Effector memory CD4-positive, alpha-beta T cell (primary cell): ENCODE results near the gene CUL3.

Experiments
- DNase-seq, 3 donors: peaks; one replicate each; pipeline ENCODE4 v3.0.0-alpha.2; 2020
- H3K27ac ChIP-seq: 2 replicates; pipeline ENCODE4 v1.7.0; 2013; ENCODE audit warnings: mild to moderate bottlenecking, low read length, moderate library complexity; ENCODE audit not compliant: insufficient read depth, poor library complexity, severe bottlenecking
- H3K27me3 ChIP-seq: replicated peaks from 2 replicates; pipeline ENCODE4 v1.7.0; 2013; ENCODE audit warnings: mild to moderate bottlenecking, low read length; ENCODE audit not compliant: insufficient read depth, control insufficient read depth, poor library complexity, severe bottlenecking
- H3K36me3 ChIP-seq: 2 replicates; pipeline ENCODE4 v1.7.0; 2013; ENCODE audit warnings: mild to moderate bottlenecking, low read length, moderate library complexity; ENCODE audit not compliant: control insufficient read depth, insufficient read depth
- H3K4me1 ChIP-seq: 2 replicates; pipeline ENCODE4 v1.7.0; 2013; ENCODE audit warnings: low read length, mild to moderate bottlenecking; ENCODE audit not compliant: control insufficient read depth, insufficient read depth, poor library complexity, severe bottlenecking
- H3K4me3 ChIP-seq: 2 replicates; pipeline ENCODE4 v1.7.0; 2013; ENCODE audit warnings: low read length, low read depth, mild to moderate bottlenecking; ENCODE audit not compliant: insufficient read depth, poor library complexity, severe bottlenecking
- H3K9me3 ChIP-seq: 2 replicates; pipeline ENCODE4 v1.7.0; 2013; ENCODE audit warnings: mild to moderate bottlenecking, low read length, moderate library complexity; ENCODE audit not compliant: control insufficient read depth

Gene CUL3

DNA sequence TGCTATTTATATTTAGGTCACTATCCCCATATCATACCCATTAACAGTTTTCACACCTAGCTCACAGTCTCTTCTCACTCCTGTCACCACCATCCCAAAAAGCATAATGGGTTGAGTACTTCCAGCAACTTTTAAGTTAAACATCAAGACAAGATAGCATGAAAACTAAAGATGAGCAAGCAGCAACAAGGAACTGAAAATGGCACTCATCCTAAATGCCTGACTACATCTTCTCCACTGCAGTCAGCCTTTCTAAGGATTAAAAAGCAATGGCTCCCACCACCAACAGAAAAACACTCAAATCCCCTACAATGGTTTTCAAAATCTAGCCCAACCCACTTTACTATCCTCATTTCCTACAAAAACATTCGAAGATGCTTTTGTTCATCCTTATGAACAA, 38.2 kb downstream of the CUL3 start:
- peaks cover 7% of the 10 kb centered on the region for H3K36me3 ChIP-seq
- DNase-seq, result no peak
- no peak overlapping the region for H3K4me3 ChIP-seq
- H3K27ac ChIP-seq, result no peak overlapping the region
- no peaks in the 10 kb centered on the region for H3K4me1 ChIP-seq
- H3K9me3 ChIP-seq, result no peaks in the 10 kb centered on the region
- H3K27me3 ChIP-seq, result no peaks in the 10 kb centered on the region

DNA sequence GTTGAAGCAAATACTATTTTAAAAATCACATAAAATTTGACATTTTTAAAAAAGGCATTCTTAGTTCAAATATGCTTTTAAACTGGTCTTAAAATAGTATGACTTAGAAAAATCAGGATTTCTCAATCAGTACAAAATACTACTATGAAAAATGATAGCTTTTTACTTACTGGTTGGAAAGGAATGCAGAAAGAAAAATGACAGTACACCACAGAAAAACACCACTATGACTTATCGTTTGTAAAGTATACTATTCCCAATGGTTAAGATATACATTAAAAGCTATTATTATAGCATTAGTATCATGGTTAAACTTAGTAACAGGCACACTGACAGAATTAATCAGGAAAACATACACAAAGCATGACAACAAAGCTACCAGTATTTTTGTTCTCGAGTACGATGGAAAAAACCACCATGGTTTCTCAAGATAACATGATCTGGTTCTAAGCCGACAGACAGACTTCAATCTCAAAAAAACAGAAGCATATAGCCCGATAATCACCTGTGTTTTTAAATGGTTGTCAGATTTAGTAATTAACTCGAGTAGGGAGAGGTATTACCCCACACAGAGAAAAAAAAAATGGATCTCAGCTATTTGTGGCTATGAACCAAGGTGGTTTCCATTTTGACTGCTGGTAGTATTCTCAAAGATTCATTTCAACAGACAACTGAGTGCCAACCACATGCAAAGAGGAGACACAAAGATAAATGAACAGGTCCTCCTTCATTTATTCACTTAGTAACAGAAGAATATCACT, 39.1 kb downstream of the CUL3 start:
- Histone ChIP-seq H3K4me1 (no peaks in the 10 kb centered on the region), H3K4me3 (no peak overlapping the region), H3K27ac (no peak overlapping the region), H3K27me3 (no peaks in the 10 kb centered on the region), H3K36me3 (peaks cover 7% of the 10 kb centered on the region), H3K9me3 (no peaks in the 10 kb centered on the region)
- no peak for DNase-seq

DNA sequence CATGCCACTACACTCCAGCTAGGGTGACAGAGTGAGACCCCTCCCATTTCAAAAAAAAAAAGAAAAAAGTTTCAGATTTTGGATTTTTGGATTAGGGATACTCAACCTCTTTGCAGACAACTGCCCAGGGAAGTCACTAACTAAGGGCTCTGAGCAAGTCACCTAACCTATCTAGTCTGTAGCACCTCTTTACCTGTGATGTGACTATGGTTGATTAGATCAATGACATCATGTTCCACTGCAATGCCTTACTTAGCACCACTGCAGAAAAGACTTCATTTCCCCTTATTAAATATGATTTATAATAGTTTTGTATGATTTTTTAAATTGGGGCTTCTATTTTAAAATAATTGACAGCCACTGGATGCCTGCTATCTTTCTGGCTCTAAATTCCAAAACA, 41.2 kb downstream of the CUL3 start:
- Histone ChIP-seq H3K9me3 (no peaks in the 10 kb centered on the region), H3K27me3 (no peaks in the 10 kb centered on the region), H3K4me3 (no peak overlapping the region), H3K27ac (no peak overlapping the region), H3K4me1 (no peaks in the 10 kb centered on the region), H3K36me3 (peaks cover 7% of the 10 kb centered on the region)
- DNase-seq, result no peak

DNA sequence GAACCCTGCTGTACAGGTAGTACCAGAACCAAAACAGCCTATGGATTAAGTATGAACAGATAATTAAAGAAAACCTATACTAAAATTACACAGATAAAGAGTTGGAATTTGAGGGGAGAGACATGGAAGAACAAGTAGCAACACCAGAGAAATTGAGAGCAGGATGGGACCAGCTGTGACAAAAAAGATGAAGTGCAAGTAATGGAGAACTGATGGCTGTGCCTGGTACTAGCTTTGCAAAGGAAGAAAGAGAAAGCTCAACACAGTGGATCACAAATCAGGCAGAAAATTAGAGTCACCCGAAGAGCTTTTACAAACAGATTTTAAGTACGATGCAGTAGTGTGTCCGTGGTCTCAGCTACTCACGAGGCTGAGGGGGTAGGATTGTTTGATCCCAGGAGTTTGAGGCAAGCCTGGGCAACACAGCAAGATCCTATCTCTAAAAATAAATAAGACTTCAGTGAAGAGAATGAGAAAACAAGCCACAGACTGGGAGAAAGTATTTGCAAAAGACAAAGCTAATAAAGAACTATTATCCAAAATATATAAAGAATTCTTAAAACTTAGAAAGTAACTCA, 46.5 kb downstream of the CUL3 start:
- Histone ChIP-seq H3K4me1 (no peaks in the 10 kb centered on the region), H3K9me3 (no peaks in the 10 kb centered on the region), H3K27me3 (no peaks in the 10 kb centered on the region), H3K27ac (no peak overlapping the region), H3K4me3 (no peak overlapping the region), H3K36me3 (peaks cover 7% of the 10 kb centered on the region)
- DNase-seq, result no peak

DNA sequence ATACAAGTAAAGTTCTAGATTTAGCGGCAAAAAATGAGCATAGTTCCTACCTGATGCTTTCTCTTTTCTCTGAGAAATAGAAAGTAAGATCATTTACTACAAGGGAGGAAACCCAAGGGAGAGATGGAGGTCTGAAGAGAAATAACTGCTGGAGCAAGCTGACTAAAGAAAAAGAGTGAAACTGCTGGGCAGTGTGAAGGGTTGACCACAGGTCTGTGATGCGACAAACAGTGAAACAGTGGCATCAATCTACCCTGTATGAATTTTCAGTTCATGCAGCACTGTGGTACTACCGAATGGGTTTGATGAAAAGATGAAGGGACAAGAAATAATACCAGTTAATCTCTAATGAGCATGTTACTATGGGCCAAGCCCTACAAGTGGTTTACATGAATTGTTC, 52.2 kb downstream of the CUL3 start:
- H3K4me1 ChIP-seq, result no peaks in the 10 kb centered on the region
- H3K27ac ChIP-seq, result no peak overlapping the region
- peaks cover 4% of the 10 kb centered on the region for H3K36me3 ChIP-seq
- DNase-seq, result no peak
- H3K4me3 ChIP-seq, result no peak overlapping the region
- H3K9me3 ChIP-seq, result no peaks in the 10 kb centered on the region
- H3K27me3 ChIP-seq, result no peaks in the 10 kb centered on the region

DNA sequence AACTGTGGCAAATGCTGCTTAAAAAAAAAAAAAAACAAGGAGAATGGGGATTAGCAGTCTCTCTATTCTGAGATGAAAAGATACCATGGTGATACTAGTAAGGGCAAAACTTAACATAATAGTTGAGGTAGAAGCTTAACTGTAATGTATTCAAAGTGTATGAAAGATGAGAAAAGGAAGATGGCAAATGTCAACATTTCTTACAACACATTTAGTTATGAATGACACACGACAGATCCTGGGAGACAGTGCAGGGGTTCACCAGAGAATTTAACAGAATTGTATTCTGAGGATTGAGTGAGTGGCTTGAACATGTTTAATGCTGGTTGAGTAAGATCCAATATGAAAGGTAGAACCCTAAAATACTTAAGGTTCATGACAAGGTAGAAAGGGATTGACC, 52.7 kb downstream of the CUL3 start:
- no peak for DNase-seq
- peaks cover 4% of the 10 kb centered on the region for H3K36me3 ChIP-seq
- H3K27ac ChIP-seq, result no peak overlapping the region
- no peak overlapping the region for H3K4me3 ChIP-seq
- no peaks in the 10 kb centered on the region for H3K27me3 ChIP-seq
- H3K4me1 ChIP-seq, result no peaks in the 10 kb centered on the region
- no peaks in the 10 kb centered on the region for H3K9me3 ChIP-seq

DNA sequence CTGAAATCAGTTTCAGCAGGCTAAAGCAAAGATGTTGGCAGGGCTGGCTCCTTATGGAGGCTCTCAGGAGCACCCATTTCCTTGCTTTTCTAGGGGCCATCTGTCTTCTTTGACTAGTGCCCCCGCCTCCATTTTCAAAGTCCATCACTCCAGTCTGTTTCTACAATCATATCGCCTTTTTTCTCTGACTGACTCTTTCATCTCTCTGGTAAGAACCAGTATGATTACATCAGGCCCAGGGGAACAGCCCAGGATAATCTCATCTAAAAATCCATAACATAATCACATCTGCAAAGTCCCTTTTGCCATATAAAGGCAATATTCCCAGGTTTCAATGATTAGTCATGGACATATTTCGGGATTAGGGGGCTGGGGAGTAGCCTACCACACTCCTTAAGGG, 57.0 kb downstream of the CUL3 start:
- Histone ChIP-seq H3K36me3 (peaks cover 4% of the 10 kb centered on the region), H3K27me3 (no peaks in the 10 kb centered on the region), H3K4me1 (peaks cover 14% of the 10 kb centered on the region), H3K4me3 (no peak overlapping the region), H3K9me3 (no peaks in the 10 kb centered on the region), H3K27ac (no peak overlapping the region)
- no peak for DNase-seq

DNA sequence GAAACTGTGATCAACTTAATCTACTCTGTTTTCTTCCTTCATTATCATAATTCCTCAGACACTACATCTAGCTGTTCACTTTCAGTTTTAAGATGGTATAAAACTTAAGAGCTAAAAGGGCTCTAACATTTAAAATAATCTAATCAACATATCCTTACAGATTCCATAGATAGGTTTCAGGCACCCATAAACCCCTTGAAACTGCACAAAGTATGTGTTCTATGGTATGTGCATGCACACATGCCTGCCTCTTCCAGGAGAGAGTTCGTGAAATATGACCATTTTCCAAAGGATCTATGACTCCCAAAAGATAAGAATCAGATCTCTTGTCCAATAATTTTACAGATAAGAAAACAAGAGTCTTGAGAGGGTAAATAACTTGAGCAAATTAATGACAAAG, 59.4 kb downstream of the CUL3 start:
- H3K9me3 ChIP-seq, result no peaks in the 10 kb centered on the region
- no peak overlapping the region for H3K27ac ChIP-seq
- no peaks in the 10 kb centered on the region for H3K36me3 ChIP-seq
- no peaks in the 10 kb centered on the region for H3K27me3 ChIP-seq
- no peak for DNase-seq
- no peak overlapping the region for H3K4me3 ChIP-seq
- peaks cover 14% of the 10 kb centered on the region for H3K4me1 ChIP-seq

DNA sequence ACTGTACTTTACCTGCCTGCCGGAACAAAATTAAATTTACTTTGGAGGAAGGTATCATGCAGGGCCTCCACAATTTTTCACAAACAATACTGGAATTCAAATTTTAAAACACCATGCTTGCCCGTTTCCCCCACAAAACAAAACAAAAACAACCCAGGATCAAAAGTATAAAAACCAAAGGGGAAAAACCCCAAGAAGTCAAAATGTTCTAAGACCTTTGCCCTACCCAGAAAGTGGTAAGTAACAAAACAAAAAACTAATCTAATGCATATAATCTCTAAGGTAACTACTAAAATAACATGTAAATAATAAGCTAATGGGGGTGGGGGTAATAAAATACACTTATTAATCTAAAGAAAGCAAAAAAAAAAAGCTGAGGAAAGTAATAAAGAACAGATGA, 60.5 kb downstream of the CUL3 start:
- no peak for DNase-seq
- Histone ChIP-seq H3K36me3 (no peaks in the 10 kb centered on the region), H3K4me1 (peaks cover 22% of the 10 kb centered on the region), H3K27ac (peak overlapping the region; percentile 21), H3K4me3 (peak overlapping the region; percentile 5), H3K27me3 (no peaks in the 10 kb centered on the region), H3K9me3 (no peaks in the 10 kb centered on the region)

DNA sequence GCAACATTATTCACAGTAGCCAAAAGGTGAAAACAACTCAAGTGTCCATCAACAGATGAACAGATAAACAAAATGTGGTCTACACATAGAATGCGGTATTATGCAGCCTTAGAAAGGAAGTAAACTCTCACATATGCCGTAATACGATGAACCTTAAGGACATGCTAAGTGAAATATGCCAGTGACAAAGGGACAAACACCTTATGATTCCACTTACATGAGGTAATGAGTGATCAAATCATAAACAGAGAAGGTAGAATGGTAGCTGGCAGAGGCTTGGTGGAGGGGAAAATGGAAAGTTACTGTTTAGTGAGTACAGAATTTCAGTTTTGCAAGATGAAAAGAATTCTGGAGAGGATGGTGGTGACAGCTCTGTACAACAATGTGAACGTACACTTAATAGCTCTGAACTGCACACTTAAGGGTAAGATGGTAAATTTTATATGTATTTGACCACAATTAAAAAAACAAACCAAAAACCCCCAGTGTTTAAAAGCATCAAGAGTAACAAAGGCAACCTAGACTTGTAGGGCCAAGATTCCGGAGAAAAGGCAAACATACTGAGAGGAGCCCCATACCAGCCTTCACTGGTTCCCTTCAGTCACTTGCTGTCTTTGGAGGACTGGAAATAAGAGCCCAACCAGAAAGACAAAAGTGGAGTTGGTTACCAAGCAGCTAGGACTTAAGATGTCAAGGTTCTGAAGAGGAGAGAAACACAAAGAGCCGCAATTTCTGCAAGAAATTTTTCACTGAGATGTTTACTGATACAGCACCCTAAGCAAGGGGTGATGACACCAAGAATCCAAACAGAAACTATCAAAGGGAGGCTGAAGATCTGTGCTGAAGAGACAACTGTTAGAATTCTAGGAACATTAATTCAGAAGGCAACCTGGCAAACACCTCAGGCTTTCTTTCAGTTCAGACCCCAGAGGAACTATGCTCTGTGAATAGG, 61.3 kb downstream of the CUL3 start:
- no peak for DNase-seq
- Histone ChIP-seq H3K4me1 (peaks cover 23% of the 10 kb centered on the region), H3K27me3 (no peaks in the 10 kb centered on the region), H3K4me3 (peak overlapping the region; percentile 5), H3K9me3 (no peaks in the 10 kb centered on the region), H3K27ac (peak overlapping the region; percentile 21), H3K36me3 (no peaks in the 10 kb centered on the region)
